ENCODE measurements around the gene SOX5.

DNA sequence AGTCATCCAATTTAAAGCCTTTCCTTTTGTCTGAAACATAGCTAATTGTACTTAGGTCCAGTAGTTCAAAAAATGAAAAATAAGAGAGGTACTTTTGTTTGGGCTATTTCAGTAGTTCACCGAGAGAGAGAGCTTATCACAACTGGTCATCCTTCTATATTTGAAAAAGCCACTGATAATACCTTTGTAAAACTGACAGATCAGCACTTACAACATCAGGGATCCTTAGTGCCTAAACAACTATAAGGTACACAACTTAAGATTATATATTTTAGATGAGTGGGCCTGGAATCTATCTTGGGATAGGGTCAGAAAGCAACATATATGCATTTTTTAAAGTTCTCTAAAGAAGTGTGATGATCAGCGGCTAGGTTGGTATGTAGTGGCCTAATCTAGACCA, 97.9 kb downstream of the SOX5 start:
- TF ChIP-seq MYC (IDR thresholded peaks at IDR 0.05; ENCODE audit: low read depth, low read length) (no peak), MYC (CRISPR knock-in tag; IDR thresholded peaks at IDR 0.05; ENCODE audit: borderline replicate concordance, low read depth) (no peak), TEAD4 (IDR thresholded peaks at IDR 0.05; ENCODE audit: low read length) (no peak), TEAD4 (CRISPR knock-in tag; IDR thresholded peaks at IDR 0.05; ENCODE audit: borderline replicate concordance) (no peak), HMG20B (CRISPR knock-in tag; IDR thresholded peaks at IDR 0.05) (no peak), POLR2AphosphoS5 (IDR thresholded peaks at IDR 0.05; ENCODE audit: control insufficient read depth, insufficient read depth, low read depth, low read length) (no peak), SMARCB1 (IDR thresholded peaks at IDR 0.05; ENCODE audit: insufficient read length, low read depth) (no peak)
- TF ChIP-seq, protein P1, sequence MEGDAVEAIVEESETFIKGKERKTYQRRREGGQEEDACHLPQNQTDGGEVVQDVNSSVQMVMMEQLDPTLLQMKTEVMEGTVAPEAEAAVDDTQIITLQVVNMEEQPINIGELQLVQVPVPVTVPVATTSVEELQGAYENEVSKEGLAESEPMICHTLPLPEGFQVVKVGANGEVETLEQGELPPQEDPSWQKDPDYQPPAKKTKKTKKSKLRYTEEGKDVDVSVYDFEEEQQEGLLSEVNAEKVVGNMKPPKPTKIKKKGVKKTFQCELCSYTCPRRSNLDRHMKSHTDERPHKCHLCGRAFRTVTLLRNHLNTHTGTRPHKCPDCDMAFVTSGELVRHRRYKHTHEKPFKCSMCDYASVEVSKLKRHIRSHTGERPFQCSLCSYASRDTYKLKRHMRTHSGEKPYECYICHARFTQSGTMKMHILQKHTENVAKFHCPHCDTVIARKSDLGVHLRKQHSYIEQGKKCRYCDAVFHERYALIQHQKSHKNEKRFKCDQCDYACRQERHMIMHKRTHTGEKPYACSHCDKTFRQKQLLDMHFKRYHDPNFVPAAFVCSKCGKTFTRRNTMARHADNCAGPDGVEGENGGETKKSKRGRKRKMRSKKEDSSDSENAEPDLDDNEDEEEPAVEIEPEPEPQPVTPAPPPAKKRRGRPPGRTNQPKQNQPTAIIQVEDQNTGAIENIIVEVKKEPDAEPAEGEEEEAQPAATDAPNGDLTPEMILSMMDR (IDR thresholded peaks at IDR 0.05 in 2 of 3, conservative IDR thresholded peaks at IDR 0.05 in 1 of 3; ENCODE audit: insufficient read depth in 2 of 3, low read depth in 1 of 3, low read length in 3 of 3) = no peak
- TF ChIP-seq, protein P2, sequence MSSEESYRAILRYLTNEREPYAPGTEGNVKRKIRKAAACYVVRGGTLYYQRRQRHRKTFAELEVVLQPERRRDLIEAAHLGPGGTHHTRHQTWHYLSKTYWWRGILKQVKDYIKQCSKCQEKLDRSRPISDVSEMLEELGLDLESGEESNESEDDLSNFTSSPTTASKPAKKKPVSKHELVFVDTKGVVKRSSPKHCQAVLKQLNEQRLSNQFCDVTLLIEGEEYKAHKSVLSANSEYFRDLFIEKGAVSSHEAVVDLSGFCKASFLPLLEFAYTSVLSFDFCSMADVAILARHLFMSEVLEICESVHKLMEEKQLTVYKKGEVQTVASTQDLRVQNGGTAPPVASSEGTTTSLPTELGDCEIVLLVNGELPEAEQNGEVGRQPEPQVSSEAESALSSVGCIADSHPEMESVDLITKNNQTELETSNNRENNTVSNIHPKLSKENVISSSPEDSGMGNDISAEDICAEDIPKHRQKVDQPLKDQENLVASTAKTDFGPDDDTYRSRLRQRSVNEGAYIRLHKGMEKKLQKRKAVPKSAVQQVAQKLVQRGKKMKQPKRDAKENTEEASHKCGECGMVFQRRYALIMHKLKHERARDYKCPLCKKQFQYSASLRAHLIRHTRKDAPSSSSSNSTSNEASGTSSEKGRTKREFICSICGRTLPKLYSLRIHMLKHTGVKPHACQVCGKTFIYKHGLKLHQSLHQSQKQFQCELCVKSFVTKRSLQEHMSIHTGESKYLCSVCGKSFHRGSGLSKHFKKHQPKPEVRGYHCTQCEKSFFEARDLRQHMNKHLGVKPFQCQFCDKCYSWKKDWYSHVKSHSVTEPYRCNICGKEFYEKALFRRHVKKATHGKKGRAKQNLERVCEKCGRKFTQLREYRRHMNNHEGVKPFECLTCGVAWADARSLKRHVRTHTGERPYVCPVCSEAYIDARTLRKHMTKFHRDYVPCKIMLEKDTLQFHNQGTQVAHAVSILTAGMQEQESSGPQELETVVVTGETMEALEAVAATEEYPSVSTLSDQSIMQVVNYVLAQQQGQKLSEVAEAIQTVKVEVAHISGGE (CRISPR knock-in tag; IDR thresholded peaks at IDR 0.05) = no peak
- TF ChIP-seq, protein P3, sequence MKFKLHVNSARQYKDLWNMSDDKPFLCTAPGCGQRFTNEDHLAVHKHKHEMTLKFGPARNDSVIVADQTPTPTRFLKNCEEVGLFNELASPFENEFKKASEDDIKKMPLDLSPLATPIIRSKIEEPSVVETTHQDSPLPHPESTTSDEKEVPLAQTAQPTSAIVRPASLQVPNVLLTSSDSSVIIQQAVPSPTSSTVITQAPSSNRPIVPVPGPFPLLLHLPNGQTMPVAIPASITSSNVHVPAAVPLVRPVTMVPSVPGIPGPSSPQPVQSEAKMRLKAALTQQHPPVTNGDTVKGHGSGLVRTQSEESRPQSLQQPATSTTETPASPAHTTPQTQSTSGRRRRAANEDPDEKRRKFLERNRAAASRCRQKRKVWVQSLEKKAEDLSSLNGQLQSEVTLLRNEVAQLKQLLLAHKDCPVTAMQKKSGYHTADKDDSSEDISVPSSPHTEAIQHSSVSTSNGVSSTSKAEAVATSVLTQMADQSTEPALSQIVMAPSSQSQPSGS (CRISPR knock-in tag; IDR thresholded peaks at IDR 0.05) = no peak
